Esophagus squamous epithelium (tissue), 5 donors: Measurements from ENCODE around the gene ZNRF1. TPM values are rescaled to one million over a fixed set of nuclear protein-coding genes. Genes with fewer than 3 reads are reported as not detected.
A peak's percentile ranks its signal among the peaks of the same experiment; 100 is the strongest.

Experiments
- DNase-seq: peaks from one replicate; lab custom pipeline; 2025; lab: John Stamatoyannopoulos, UW
- H3K27ac ChIP-seq, 4 donors: fragments of 200-600 bp; sonication (generic); one replicate each; pipeline ENCODE4 v1.5.1; 2016 to 2019; ENCODE audit warnings: mild to moderate bottlenecking in 1 of 4
- H3K27me3 ChIP-seq, 4 donors: fragments of 200-600 bp; sonication (generic); 1 replicate in 3 of 4; 2 replicates in 1 of 4; pipeline versions ENCODE4 v1.5.1 to v1.6.0; 2017 to 2021; ENCODE audit warnings: antibody characterized with exemption in 1 of 4
- H3K36me3 ChIP-seq, 3 donors: fragments of 200-600 bp; sonication (generic); one replicate each; pipeline ENCODE4 v1.5.1; 2016 to 2019
- H3K4me1 ChIP-seq, 3 donors: fragments of 200-600 bp; sonication (generic); one replicate each; pipeline ENCODE4 v1.5.1; 2017 to 2019
- H3K4me3 ChIP-seq, 4 donors: fragments of 200-600 bp; sonication (generic); 1 replicate in 3 of 4; 2 replicates in 1 of 4; pipeline ENCODE4 v1.5.1; 2016 to 2019; ENCODE audit warnings: mild to moderate bottlenecking in 2 of 4, moderate library complexity in 1 of 4
- H3K9me3 ChIP-seq, 3 donors: fragments of 200-600 bp; sonication (generic); one replicate each; pipeline ENCODE4 v1.5.1; 2016 to 2019
- CTCF ChIP-seq, 6 experiments: fragments of 450-650 bp in 4 of 6; fragments of 200-600 bp in 2 of 6; sonication (generic) in 2 of 6; IDR thresholded peaks; one replicate each; pipeline ENCODE4 v1.5.1; 2016 to 2019; ENCODE audit warnings: antibody characterized with exemption in 6 of 6, mild to moderate bottlenecking in 4 of 6, moderate library complexity in 4 of 6
- POLR2A ChIP-seq, 4 donors: fragments of 450-650 bp; IDR thresholded peaks; one replicate each; pipeline ENCODE4 v1.6.1; 2017; ENCODE audit warnings: antibody characterized with exemption in 4 of 4, mild to moderate bottlenecking in 4 of 4, moderate library complexity in 3 of 4
- WGBS, 2 donors: methylation state at CpG; one replicate each; pipeline ENCODE4 v1.1.5; 2018; 5-methylcytosine and 5-hydroxymethylcytosine counted together
- intact Hi-C: fragments of 100-400 bp; cut with DNase I; formaldehyde crosslinking; loops from one replicate; pipeline ENCODE4 v1.15.0; 2022
- total RNA-seq, 4 donors: library from RNA; depleted of rRNA; stranded (reverse); fragments of >200 nt; gene quantifications; one replicate each; pipeline ENCODE4 v1.1.0, GENCODE V29; 2016
- donor health status: DM: yes; HTN: yes; CAD: no.

The ZNRF1 gene
- total RNA-seq, 4 donors from 2014 or later: 28.0 to 67.4 (median 33.5) TPM

GRCh38 chr16:75108792-75109731 lies 110.2 kb downstream of the ZNRF1 start:
- no peaks in the 10 kb centered on the region for H3K9me3 ChIP-seq
- TF ChIP-seq CTCF (IDR thresholded peaks at IDR 0.05) (no peak), POLR2A (IDR thresholded peaks at IDR 0.05) (no peak)

GRCh38 chr16:75109732-75110243 lies 111.0 kb downstream of the ZNRF1 start:
- intact Hi-C loops: loop anchor here (2.0 to 10.0 kb wide), 2 partner anchors 111 to 405 kb away; partner anchors contain the start of genes MLKL and ZNRF1
- peaks cover 0 to 14% (median 0%) of the 10 kb centered on the region in 3 donors for H3K36me3 ChIP-seq
- peak in 4 of 6 experiments; percentile 5 to 18 (median 12) for TF ChIP-seq CTCF (IDR thresholded peaks at IDR 0.05)
- no peak for TF ChIP-seq POLR2A (IDR thresholded peaks at IDR 0.05)
- no peaks in the 10 kb centered on the region for H3K27me3 ChIP-seq
- H3K27ac ChIP-seq: peak overlapping the region; percentile 78 to 90 (median 85)
- WGBS, 2 donors: 20% methylated on average over 1 to 2 of the region's 10 CpGs
- H3K9me3 ChIP-seq: no peaks in the 10 kb centered on the region
- H3K4me1 ChIP-seq: peaks cover 56 to 95% (median 71%) of the 10 kb centered on the region in 3 donors
- H3K4me3 ChIP-seq: peak overlapping the region in 2 of 4 donors; percentile 11 to 54
- no peak for DNase-seq

More at GRCh38 chr16:75108792-75109731, 110.2 kb downstream of the ZNRF1 start:
- peak; percentile 32 for DNase-seq
- intact Hi-C loops: no loop called here
- peak overlapping the region in 2 of 4 donors; percentile 11 to 54 for H3K4me3 ChIP-seq
- H3K27me3 ChIP-seq: no peaks in the 10 kb centered on the region
- 37 to 42% methylated on average over 12 to 15 of the region's 27 CpGs for WGBS, 2 donors
- peaks cover 59 to 96% (median 75%) of the 10 kb centered on the region in 3 donors for H3K4me1 ChIP-seq
- peaks cover 0 to 21% (median 0%) of the 10 kb centered on the region in 3 donors for H3K36me3 ChIP-seq
- H3K27ac ChIP-seq: peak overlapping the region; percentile 78 to 90 (median 85)

GRCh38 chr16:75110637-75111513 lies 112.1 kb downstream of the ZNRF1 start:
- peaks cover 53 to 95% (median 67%) of the 10 kb centered on the region in 3 donors for H3K4me1 ChIP-seq
- DNase-seq: peak; percentile 31
- peak overlapping the region; percentile 61 to 90 (median 85) for H3K27ac ChIP-seq
- peak; percentile 75 to 96 (median 89) for TF ChIP-seq CTCF (IDR thresholded peaks at IDR 0.05)
- TF ChIP-seq POLR2A (IDR thresholded peaks at IDR 0.05): peak in 1 of 4 donors; percentile 12
- H3K36me3 ChIP-seq: peaks cover 0 to 12% (median 0%) of the 10 kb centered on the region in 3 donors
- intact Hi-C loops: loop anchor here (2.0 to 10.0 kb wide), 2 partner anchors 112 to 406 kb away; partner anchors contain the start of genes MLKL and ZNRF1
- no peaks in the 10 kb centered on the region for H3K27me3 ChIP-seq
- H3K4me3 ChIP-seq: peak overlapping the region in 3 of 4 donors; percentile 30 to 54 (median 36)
- H3K9me3 ChIP-seq: no peaks in the 10 kb centered on the region
- WGBS, 2 donors: 8 to 11% methylated on average over 16 to 22 of the region's 28 CpGs

- Histone ChIP-seq H3K9me3 (no peaks in the 10 kb centered on the region), H3K36me3 (peaks cover 0 to 6% (median 0%) of the 10 kb centered on the region in 3 donors), H3K4me1 (peaks cover 52 to 95% (median 63%) of the 10 kb centered on the region in 3 donors), H3K27ac (peak overlapping the region; percentile 61 to 90 (median 85)), H3K27me3 (no peaks in the 10 kb centered on the region), H3K4me3 (peak overlapping the region in 1 of 4 donors; percentile 36)
- intact Hi-C loops: loop anchor here (2.0 to 10.0 kb wide), 2 partner anchors 113 to 407 kb away; partner anchors contain the start of genes MLKL and ZNRF1
- DNase-seq: no peak
- TF ChIP-seq POLR2A (IDR thresholded peaks at IDR 0.05) (no peak), CTCF (IDR thresholded peaks at IDR 0.05) (peak in 1 of 6 experiments; percentile 11)
- 10 to 18% methylated on average over 3 to 4 of the region's 7 CpGs for WGBS, 2 donors
These were observed 112.7 kb downstream of the ZNRF1 start for GRCh38 chr16:75111514-75111940.
